ENCODE data around the gene PPHLN1.
A peak's percentile ranks its signal among the peaks of the same experiment; 100 is the strongest.
"Not testable (repeated sequence)": the region's sequence is repeated elsewhere in the genome, so short reads cannot be mapped to it uniquely, and the experiment has no call there.

PPHLN1 gene

DNA sequence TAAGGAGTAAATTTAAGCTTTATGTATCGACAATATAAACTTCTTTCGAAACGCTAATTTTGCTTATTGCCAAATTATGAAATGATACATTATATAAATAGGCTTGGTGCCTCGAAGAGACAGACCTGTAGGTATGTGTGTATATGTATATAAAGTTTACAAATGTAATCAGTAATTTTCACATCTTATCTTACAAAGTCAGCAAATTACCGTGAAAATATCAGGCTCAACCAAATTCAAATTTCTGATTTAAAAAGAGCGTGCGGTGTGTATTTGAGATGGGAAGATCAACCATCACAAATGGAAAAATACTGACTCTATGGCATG, 678 bp upstream of the PPHLN1 start:
- no peak for DNase-seq

DNA sequence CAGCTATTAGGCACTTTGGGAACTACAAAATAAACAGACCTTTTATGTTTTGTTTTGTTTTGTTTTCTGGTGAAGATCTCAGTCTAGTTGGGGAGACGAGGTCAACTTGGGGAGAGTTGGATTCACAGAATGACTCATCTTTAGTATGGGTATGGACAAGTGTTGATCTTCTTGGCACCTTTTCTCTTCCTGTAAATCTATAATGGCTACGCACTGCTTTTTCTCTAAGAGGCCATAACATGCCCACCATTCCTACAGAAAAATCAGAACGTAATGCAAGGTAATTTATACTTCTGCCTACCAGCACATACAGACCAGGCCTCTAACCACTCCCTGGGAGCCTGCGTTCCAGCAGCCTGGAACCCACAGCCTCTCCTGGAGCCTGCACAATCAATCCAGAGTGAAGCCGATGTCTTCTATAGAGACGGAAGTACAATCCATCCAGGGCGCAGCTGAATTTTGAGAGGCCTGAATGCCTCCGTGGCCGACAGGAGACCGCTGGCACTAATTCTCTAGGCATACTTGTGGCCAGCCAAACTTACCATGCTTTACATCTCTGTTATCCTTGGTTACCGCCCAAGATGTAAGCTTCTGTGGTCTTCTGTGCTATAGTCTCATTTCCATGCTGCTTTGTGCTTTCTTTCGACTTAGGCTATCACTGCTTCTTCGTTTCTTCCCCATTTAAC, 717 bp downstream of the PPHLN1 start:
- no peak for DNase-seq

DNA sequence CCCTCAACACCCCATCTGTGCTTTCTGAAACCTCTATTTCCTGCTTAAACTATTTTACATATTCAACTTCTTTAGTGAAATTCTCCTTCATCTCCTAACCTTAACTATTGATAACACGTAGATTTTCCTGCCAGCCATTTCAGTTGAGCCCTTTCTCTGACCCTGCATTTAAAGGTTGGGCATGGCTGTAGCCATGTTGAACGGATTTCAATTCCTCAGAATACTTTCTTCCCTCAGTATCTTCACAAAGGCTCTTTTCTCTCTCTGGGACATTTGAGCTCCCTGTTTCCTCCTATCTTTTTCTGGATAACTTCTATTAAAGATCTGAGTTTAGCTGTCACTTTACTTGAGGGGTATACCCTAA, 1.2 kb downstream of the PPHLN1 start:
- DNase-seq = no peak

DNA sequence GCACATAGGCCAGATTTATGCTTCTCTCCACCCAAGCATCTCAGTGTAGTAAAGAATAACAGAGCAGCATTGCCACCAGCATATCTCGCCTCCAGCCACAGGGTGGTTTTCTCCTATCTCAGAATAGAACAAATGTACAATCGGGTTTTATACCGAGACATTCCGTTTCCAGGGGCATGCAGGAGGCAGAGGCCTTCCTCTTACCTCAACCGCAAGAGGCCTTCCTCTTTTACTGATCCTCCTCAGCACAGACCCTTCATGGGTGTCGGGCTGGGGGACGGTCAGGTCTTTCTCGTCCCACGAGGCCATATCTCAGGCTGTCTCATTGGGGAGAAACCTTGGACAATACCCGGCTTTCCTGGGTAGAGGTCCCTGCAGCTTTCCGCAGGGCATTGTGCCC, 4.1 kb downstream of the PPHLN1 start:
- not testable (repeated sequence) for DNase-seq

DNA sequence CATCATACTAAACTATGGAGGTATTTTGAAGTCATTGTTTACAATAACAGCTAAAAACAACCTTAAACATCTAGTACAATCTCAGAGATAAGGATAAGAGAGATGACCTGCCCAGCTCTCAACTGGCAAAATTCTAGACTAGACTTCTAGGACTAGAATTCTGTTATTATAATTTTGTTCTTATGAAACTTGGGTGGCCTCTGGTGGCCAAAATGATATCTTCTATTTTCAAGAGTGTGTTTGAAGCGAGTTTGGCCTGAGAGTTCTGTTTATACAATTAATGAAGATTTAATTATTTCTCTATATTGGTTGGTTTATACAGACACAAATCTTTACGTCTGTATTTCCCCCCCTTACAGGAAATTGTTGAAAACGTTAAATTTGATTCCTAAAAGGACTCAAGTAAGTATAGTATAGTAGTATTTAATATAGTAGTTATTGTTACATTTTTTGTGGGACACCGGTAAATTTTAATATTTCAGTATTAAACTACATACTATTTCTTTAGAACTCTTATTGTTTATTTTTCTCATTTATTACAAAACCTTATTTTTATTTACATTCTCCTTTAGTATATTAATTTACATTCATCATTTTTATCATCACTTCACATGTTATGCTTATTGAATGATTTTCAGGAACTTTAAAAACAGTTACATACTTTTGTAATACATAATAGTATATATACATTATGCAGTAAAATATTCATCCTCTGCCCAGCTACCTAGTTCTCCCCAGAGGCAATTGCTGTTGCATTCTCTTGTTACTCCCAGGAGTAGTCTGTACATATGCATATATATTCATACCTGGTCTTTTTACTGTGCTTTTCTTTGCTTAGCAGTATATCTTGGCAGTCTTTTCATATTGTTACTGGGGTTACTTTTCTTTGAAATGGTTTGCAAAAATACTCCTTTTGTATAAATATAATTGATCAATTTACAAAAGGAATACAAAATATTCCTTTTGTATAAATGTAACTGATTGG, 6.6 kb downstream of the PPHLN1 start:
- DNase-seq = peak; percentile 23

DNA sequence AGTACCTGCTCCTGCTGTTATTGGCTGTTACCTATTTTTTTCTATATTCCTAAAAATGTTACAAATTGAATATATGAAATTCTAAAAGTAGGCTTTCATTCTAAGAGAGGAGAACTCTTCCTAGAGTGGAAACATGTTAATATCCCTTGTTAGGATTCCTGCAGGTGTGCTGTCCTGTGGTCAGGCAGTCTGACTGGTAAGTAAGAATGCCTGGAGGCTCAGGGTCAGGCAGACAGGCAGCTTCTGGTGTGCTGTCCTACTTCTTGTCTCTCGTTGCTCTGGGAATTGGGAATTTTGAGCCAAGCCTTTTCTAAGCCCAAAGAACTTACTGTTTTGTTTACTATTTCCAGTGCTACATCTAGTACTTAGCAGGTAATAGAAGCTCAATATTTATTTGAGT, 10.3 kb downstream of the PPHLN1 start:
- DNase-seq = no peak

DNA sequence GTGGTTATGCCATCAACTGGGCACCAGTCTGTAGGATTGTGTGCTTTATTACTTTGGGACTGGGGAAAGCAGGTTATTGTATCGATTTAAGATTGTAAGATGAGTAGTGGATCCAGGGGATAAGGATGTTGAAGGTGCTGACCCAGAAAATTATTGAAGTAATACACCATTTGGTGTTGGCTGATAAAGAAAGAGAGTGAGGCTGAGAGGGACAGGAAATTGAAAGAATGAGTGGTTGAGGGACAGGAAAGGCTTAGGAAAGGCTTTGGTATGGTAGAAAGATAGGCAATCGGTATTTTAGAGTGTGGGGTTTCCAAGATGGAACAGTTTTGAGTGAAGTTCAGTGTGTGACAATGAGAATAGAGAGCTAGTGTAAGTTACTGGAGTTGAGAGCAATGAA, 12.3 kb downstream of the PPHLN1 start:
- no peak for DNase-seq

DNA sequence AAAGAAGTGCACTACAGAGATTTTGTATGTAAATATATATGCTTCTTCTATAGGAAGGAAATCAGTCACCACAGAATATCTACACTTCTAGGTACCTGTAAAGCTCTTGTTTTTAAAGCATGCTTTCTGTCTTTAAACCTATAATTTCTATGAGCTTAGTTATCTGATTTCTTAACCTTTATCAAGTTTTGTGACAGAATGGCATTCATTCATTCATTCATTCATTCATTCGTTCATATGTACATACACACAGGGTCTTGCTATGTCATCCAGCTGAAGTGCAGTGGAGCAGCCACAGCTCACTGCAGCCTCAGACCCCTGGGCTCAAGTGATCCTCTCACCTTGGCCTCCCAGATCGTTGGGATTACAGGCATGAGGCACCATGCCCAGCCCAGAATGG, 16.1 kb downstream of the PPHLN1 start:
- no peak for DNase-seq

DNA sequence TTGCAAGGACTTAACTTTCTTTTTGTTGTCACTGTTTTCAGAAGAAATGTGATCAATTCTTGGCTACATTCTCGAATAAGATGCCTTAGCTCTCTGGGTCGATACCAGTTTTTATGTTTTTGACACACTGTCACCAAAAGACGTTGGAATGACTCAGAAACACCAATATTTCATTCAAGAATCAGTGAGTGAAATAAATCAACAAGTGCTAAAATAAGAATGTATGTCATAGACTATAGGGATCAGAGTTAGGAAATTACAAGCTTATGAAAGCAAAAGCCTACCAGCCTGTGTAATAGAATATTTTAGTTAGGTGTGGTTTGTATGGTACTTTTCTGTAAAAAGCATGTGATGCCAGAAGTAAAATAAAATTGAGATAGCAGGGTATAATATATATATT, 17.8 kb downstream of the PPHLN1 start:
- no peak for DNase-seq

DNA sequence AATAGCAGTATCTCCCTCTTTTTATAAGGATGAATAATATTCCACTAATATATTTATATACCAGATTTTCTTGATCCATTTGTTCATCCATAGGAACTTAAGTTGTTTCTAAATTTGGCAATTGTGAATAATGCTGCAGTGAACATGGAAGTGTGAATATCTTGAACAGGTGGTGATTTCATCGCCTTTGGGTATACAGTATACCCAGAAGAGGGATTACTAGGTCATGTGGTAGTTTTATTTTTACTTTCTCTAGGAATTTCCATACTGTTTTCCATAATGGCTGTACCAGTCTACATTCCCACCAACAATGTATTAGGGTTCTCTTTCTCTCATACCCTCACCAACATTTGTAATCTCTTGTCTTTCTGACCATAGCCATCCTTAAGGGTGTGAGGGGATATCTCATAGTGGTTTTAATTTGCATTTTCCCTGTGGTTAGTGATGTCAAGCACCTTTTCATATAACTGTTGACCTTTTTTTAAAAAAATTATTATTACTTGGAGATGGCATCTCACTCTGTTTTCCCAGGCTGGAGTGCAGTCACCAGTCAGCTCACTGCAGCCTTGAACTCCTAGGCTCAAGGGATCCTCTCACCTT, 20.5 kb downstream of the PPHLN1 start:
- DNase-seq = no peak

DNA sequence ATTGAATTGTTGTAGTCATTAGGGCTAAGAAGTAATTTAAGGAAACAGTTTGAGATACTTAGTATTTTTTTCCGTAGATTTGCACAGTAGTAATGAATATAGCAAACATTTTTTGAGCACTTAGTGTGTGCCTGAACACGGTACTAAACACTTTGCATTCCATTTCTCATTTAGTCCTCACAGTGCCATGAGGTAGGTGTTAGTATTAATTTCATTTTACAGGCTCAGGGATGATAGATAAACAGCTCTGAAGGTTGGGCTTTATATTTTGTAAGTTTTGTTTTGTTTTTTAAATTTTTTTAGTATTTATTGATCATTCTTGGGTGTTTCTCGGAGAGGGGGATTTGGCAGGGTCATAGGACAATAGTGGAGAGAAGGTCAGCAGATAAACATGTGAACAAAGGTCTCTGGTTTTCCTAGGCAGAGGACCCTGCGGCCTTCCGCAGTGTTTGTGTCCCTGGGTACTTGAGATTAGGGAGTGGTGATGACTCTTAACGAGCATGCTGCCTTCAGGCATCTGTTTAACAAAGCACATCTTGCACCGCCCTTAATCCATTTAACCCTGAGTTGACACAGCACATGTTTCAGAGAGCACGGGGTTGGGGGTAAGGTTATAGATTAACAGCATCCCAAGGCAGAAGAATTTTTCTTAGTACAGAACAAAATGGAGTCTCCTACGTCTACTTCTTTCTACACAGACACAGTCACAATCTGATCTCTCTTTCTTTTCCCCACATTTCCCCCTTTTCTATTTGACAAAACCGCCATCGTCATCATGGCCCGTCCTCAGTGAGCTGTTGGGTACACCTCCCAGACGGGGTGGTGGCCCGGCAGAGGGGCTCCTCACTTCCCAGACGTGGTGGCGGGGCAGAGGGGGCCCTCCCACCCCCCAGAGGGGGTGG, 23.4 kb downstream of the PPHLN1 start:
- not testable (repeated sequence) for DNase-seq

DNA sequence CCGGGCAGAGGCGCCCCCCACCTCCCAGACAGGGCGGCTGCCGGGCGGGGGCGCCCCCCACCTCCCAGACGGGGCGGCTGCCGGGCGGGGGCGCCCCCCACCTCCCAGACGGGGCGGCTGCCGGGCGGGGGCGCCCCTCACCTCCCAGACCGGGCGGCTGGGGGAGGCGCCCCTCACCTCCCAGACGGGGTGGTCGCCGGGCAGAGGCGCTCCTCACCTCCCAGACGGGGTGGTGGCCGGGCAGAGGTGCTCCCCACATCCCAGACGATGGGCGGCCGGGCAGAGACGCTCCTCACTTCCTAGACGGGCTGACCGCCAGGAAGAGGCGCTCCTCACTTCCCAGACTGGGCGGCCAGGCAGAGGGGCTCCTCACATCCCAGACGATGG, 24.0 kb downstream of the PPHLN1 start:
- DNase-seq = not testable (repeated sequence)

DNA sequence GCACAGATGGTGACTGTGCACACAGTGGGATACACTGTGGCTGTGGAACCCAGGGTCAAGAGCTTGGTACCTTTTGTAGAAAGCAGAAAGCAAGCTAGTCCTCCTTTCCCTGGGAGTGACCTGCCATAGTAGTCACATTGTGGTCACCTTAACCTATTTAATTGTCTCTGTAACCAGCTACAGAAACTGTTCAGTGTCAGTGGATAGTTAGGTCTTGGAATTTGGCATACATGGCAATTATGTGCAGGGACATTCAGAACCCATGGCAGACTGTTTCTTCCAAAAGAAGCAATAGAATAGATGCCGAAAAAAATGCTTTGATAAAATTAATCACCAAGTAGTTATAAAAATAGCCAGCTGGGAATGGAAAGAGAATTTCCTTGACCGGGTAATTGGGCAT, 30.4 kb downstream of the PPHLN1 start:
- no peak for DNase-seq

DNA sequence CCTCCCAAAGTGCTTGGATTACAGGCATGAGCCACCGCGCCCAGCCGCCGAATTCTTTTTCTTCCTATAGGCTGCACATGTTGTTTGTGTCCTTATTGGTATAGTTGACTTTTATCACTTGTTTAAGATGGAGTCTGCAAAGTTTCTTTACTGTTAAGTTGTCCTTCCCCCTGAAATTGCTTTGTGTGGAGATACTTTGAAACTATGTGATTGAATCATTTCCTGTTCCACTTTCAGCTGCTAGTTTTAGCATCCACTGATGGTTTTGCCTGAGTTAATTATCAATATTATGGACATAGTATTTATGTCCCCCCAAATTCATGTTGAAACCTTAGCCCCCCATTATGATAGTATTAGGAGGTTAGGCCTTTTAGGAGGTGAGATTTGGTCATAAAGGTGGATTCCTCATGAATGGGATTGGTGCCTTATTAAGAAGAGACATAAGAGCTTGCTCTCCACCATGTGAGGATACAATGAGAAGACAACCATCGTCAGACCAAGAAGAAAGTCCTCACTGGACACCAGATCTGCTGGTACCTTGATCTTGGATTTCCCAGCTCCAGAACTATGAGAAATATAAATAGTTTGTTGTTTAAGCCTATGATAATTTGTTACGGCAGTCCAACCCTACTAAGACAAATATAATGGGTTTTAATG, 34.9 kb downstream of the PPHLN1 start:
- DNase-seq = no peak

DNA sequence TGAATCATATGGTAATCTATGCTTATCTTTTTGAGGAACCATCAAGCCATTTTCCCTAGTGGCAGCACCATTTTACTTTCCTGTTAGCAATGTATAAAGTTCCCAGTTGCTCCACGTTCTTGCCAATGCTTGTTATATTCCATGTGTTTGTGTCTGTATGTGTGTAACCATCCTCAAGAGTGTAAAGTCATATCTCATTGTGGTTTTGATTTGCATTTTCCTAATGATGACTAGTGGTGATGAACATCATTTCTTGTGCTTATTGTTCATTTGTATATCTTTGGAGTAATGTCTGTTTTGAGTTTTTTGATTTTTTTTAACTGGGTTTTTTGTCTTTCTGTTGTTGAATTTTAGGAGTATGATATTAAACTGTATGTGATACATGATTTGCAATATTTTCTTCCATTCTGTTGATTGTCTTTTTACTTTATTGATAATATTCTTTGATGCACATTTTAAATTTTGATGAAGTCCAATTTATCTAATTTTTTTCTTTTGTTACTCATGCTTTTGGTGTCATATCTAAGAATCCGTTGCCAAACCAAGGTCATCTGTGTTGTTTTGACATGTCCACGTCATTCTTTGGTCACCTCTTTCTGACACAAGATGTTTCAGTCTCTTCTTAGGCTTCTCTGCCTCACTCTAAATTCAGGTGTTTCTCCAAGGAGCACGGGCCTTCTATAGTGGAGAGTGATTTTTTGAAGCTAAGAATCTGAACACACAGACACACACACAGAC, 36.1 kb downstream of the PPHLN1 start:
- no peak for DNase-seq

DNA sequence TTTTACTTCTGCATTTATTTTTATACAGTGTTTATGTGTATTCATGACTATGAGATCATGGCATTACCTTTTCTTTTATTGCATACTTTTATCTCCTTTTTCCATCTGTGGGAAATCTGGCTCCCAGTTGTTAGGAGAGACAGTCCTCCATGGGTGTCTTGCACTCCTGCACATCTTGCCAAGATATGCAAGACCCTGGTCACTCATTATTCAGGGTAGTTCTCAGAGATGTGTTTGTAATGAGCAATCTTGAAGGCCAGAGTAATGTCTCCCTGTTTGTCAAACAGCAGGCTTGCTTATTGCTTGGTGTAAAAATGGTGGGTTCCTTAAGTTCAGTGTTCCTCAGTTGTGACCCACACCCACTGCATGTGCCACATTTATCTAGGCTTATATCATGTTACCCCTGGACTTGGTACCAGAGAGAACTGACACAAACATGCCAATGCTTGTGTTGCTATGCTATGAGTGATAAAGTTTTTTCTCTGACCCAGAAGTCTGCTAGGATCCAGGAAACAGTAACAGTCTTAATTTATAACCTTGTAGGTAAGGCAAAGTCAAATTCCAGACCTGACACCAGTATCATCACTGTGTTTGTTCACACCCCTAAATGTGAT, 36.8 kb downstream of the PPHLN1 start:
- DNase-seq = no peak

DNA sequence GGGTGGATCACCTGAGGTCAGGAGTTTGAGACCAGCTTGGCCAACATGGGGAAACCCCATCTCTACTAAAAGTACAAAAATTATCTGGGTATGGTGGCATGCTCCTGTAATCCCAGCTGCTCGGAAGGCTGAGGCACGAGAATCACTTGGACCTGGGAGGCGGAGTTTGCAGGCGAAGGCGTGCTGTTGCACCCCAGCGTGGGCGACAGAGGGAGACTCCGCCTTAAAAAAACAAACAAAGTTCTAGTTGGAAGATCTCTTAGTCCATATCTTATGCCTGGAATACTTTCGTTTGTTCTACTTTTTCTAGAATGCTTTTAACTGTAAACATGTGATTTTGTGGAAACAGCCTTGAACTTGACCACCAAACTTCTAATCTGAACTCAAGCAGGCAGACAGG, 38.7 kb downstream of the PPHLN1 start:
- no peak for DNase-seq

DNA sequence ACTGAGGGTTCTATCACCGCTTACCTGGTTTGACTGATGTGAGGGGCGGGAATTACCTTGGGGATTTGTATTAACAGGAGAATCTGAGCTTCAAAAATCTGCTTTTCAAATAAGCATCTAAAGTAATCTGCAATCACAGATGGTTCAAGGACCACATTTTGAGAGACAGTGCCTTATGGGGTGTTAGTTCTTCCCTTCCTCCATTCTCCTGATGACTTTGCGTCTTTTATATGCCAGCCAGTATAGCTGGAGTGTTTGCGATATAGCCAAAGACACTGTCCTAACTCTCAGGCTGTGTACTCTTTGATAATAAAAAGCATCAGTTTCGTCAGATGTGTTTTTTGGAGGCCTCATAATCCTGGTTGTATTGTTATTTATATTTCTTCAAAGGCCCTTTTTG, 39.5 kb downstream of the PPHLN1 start:
- no peak for DNase-seq

DNA sequence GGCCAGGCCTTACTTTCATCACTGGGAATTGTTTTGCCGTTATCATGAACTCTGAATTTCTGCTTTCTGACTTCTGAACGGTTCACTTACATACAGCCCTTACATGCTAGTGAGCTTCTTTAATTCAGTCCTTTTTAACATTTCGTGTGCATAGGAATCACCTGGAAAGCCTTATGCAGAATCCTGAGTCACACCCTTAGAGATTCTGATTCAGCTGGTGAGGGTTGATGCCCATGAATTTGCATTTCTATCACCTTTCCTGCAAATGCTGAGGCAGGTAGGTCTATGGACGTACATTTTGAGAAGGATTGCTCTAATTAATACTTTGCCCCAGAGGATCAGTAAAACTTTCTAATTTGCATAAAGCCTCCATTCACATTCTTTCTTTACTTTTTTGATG, 44.0 kb downstream of the PPHLN1 start:
- no peak for DNase-seq

DNA sequence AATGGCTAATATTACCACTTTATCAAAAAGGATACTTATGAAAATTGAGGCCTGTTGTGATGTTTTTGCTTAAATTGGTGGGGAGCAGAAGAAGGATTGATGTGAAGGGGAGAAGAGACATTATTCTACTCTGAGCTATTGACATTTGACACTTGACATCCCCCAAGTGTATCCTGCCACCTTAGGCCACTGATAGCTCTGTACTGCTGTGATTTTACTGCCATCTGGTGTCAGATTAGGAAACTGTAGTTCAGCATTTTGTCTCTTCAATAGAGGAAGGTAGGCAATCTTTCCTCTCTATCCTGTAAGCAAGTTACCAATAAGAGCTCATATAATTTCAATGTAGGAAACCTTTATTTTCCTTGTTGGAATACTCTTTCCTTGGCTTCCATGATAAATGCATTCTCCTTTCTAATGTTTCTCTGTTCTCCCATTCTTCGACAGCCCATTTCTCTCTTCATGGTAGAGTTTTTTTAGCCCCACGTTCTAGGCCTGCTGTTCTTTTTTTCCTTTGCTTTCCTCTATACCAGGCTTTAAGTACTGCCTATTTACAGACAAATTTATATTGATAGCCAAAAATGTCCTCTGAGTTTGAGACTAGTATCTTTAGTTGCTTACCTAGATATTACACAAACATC, 46.3 kb downstream of the PPHLN1 start:
- no peak for DNase-seq

DNA sequence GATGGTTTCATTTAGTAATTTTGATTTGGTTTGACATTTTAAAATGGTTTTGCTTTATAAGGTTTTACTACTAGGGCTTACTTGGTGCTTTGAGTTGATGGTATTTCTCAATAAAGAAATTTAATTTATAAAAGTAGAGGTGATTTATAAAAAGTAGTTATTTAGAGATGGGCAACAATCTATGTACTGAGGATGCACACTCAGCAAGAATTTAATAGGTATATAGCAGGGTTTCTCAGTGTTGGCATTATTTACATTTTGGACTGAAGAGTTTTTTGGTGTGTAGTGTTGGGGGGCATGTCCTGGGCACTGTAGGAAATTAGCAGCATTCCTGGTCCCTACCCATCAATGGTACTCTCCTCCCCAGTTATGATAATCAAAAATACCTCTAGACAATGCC, 47.7 kb downstream of the PPHLN1 start:
- DNase-seq = no peak

All from activated T-cell treated with anti-CD3 and anti-CD28 coated beads for 4 hours (primary cell).